Measurements from ENCODE around the gene PRKCE. TPM values are rescaled to one million over a fixed set of nuclear protein-coding genes. Genes with fewer than 3 reads are reported as not detected.
A peak's percentile ranks its signal among the peaks of the same experiment; 100 is the strongest.

The PRKCE gene
- total RNA-seq, 1 donor from 2014 or later: 4.6 TPM

DNA sequence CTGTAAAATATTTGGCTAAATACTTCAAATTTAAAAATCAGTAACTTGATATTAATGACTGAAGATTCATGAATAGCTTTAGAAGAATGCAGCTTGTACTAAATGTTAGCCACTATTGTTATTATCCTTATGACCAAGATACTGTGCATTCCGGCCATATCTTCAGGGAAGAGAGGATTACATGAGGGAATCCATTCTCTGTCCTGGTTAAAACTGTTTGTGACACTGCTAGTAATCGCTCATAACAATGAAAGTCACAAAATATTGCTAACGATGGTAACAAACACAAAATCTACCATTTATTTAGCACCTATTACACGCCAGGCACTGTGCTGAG lies 217.7 kb downstream of the PRKCE start:
- H3K27me3 ChIP-seq: no peaks in the 10 kb centered on the region
- no peaks in the 10 kb centered on the region for H3K36me3 ChIP-seq
- no peak for DNase-seq (ENCODE audit: low spot score in 2 of 2)
- H3K4me1 ChIP-seq: peaks cover 0 to 8% of the 10 kb centered on the region in 2 donors
- H3K27ac ChIP-seq: no peak overlapping the region
- no peaks in the 10 kb centered on the region for H3K9me3 ChIP-seq
- intact Hi-C loops (cut with DNase I): no loop called here
- H3K4me3 ChIP-seq: no peak overlapping the region
- TF ChIP-seq, protein P1, sequence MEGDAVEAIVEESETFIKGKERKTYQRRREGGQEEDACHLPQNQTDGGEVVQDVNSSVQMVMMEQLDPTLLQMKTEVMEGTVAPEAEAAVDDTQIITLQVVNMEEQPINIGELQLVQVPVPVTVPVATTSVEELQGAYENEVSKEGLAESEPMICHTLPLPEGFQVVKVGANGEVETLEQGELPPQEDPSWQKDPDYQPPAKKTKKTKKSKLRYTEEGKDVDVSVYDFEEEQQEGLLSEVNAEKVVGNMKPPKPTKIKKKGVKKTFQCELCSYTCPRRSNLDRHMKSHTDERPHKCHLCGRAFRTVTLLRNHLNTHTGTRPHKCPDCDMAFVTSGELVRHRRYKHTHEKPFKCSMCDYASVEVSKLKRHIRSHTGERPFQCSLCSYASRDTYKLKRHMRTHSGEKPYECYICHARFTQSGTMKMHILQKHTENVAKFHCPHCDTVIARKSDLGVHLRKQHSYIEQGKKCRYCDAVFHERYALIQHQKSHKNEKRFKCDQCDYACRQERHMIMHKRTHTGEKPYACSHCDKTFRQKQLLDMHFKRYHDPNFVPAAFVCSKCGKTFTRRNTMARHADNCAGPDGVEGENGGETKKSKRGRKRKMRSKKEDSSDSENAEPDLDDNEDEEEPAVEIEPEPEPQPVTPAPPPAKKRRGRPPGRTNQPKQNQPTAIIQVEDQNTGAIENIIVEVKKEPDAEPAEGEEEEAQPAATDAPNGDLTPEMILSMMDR (IDR thresholded peaks at IDR 0.05): no peak

DNA sequence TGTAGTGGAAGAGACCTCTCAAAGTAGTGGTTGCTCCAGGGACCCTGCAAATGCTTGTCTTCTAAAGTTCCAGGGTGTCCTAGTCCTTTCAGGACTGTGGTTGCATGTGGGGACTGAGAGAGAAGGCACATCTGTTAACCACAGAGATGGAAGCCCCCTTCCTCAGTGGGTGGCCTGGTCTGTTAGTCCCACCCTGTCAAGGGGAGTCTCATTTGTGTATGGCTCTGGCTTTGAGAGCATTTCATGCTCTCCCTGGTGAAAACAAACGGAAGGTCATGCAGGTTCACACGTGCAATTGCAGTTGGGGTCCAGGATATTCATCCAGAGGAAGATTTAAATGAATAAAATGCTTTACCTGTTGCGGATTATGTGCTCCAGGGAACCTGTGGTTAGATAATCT lies 219.6 kb downstream of the PRKCE start:
- Histone ChIP-seq H3K9me3 (peaks cover 0 to 4% of the 10 kb centered on the region in 2 donors), H3K4me3 (no peak overlapping the region), H3K27ac (no peak overlapping the region), H3K27me3 (no peaks in the 10 kb centered on the region), H3K36me3 (no peaks in the 10 kb centered on the region), H3K4me1 (peaks cover 0 to 14% of the 10 kb centered on the region in 2 donors)
- intact Hi-C loops (cut with DNase I): no loop called here
- TF ChIP-seq, protein P1 (IDR thresholded peaks at IDR 0.05): no peak
- DNase-seq (ENCODE audit: low spot score in 2 of 2): no peak

DNA sequence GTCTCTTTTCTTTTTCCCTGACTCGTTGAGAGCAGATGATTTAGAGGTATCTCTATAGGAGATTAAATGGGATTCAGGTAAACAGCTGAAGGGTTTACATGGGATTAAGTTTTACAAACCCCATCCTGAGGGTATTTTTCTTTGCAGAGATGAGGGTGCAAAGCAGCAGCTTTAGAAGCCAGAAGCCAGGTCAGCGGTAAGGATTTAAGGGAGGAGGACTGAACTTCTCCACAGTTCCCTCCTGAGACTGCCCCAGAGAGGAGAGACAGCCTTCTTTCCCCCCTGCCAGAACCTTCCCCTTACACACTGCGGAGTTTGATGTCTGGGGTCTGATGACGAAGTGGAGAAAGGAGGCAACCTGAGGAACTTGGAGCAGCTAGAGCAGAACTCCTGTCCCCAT lies 220.1 kb downstream of the PRKCE start:
- Histone ChIP-seq H3K4me1 (peaks cover 0 to 14% of the 10 kb centered on the region in 2 donors), H3K27me3 (no peaks in the 10 kb centered on the region), H3K27ac (no peak overlapping the region), H3K9me3 (peaks cover 0 to 9% of the 10 kb centered on the region in 2 donors), H3K36me3 (no peaks in the 10 kb centered on the region), H3K4me3 (no peak overlapping the region)
- TF ChIP-seq, protein P1 (IDR thresholded peaks at IDR 0.05): no peak
- no peak for DNase-seq (ENCODE audit: low spot score in 2 of 2)
- intact Hi-C loops (cut with DNase I): no loop called here

DNA sequence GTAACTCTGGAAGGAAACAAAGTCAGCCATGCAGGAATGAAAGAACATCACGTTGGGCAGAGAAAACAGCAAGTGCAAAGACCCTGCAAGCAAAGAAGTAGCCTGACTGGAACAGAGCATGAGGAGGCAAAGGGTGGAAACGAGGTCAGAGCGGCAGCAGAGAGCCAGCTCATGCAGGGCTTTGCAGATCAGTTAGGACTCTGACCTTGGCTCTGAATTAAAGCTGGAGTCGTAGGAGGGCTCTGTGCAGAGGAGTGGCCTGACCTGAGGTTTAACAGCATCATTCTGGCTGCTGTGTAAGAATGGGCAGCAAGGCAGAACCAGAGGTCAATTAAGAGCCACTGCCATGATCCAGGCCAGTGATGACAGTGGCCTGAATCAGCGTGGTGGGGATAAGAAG lies 220.7 kb downstream of the PRKCE start:
- DNase-seq (ENCODE audit: low spot score in 2 of 2): no peak
- H3K4me3 ChIP-seq: no peak overlapping the region
- H3K27ac ChIP-seq: no peak overlapping the region
- H3K4me1 ChIP-seq: peaks cover 0 to 14% of the 10 kb centered on the region in 2 donors
- TF ChIP-seq, protein P1 (IDR thresholded peaks at IDR 0.05): no peak
- H3K9me3 ChIP-seq: peaks cover 0 to 15% of the 10 kb centered on the region in 2 donors
- H3K36me3 ChIP-seq: no peaks in the 10 kb centered on the region
- intact Hi-C loops (cut with DNase I): no loop called here
- H3K27me3 ChIP-seq: no peaks in the 10 kb centered on the region

DNA sequence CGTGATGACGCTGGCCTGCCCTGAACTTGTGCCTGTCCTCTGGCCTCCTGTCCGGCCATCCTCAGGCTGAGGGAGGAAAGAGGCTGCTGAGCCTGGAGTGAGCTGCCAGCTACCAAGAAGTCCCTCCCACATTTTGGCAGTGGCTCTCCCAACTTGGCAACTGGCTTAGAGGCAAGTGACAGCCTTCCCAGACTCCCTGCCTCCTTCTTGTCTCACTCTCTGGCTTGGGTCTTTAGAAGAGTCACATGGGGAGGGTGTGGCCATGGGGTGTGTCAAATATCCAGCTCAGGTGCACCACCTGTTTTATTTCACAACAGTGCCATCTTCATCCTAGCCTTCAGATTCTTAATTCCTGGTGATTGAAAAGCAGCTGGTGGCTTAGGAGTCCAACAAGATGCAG lies 222.9 kb downstream of the PRKCE start:
- H3K27ac ChIP-seq: peak overlapping the region in 1 of 2 donors; percentile 29

More for the DNA sequence above, 222.9 kb downstream of the PRKCE start:
- Histone ChIP-seq H3K4me3 (no peak overlapping the region), H3K36me3 (no peaks in the 10 kb centered on the region), H3K27me3 (no peaks in the 10 kb centered on the region), H3K9me3 (peaks cover 0 to 15% of the 10 kb centered on the region in 2 donors), H3K4me1 (peaks cover 0 to 14% of the 10 kb centered on the region in 2 donors)
- intact Hi-C loops (cut with DNase I): no loop called here
- DNase-seq (ENCODE audit: low spot score in 2 of 2): peak; percentile 30 to 83
- TF ChIP-seq, protein P1 (IDR thresholded peaks at IDR 0.05): no peak

Measured in ascending aorta (tissue), 2 donors.